ES-I3 (cell line): ENCODE measurements around the gene CEACAM3.
"Not testable (repeated sequence)": the region's sequence is repeated elsewhere in the genome, so short reads cannot be mapped to it uniquely, and the experiment has no call there.

Source experiments
- H3K36me3 ChIP-seq: 2 replicates; pipeline ENCODE4 v1.6.1; 2013; ENCODE audit warnings: mild to moderate bottlenecking, low read length, control low read depth, moderate library complexity; ENCODE audit not compliant: insufficient read depth
- H3K4me1 ChIP-seq: 2 replicates; pipeline ENCODE4 v1.6.1; 2013; ENCODE audit warnings: mild to moderate bottlenecking, control low read depth, low read length; ENCODE audit not compliant: insufficient read depth
- H3K9ac ChIP-seq: 2 replicates; pipeline ENCODE4 v1.6.1; 2013; ENCODE audit warnings: low read depth, mild to moderate bottlenecking, low read length, moderate library complexity
- H3K9me3 ChIP-seq: 2 replicates; pipeline ENCODE4 v1.6.1; 2013; ENCODE audit warnings: mild to moderate bottlenecking, low read length, moderate library complexity; ENCODE audit not compliant: control insufficient read depth, insufficient read depth

Gene CEACAM3

DNA sequence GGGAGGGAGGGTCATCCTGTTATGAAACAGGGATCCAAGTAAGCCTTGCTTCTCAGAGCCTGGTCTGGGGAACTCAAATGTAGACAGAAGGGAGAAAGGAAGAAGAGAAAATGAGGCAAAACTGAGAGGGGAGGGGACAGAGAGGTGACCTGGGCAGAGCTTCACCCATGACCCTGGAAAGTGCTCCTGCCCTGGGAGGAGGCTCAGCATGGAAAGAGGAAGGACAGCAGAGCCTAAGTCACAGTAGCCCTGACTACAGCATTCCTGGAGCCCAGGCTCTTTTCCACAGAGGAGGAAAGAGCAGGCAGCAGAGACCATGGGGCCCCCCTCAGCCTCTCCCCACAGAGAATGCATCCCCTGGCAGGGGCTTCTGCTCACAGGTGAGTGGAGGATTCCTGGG is at the start of gene CEACAM3:
CEACAM3 (plus strand) TSS at position 226 of the 400 bp plus-strand sequence; CDS start at position 317, 91 bp downstream.
- Histone ChIP-seq H3K4me1 (no peaks in the 10 kb centered on the region), H3K9ac (no peak within 1 kb of the TSS), H3K9me3 (no peaks in the 10 kb centered on the region; the same call in 1 of the 2 replicates), H3K36me3 (no peaks in the 10 kb centered on the region)

DNA sequence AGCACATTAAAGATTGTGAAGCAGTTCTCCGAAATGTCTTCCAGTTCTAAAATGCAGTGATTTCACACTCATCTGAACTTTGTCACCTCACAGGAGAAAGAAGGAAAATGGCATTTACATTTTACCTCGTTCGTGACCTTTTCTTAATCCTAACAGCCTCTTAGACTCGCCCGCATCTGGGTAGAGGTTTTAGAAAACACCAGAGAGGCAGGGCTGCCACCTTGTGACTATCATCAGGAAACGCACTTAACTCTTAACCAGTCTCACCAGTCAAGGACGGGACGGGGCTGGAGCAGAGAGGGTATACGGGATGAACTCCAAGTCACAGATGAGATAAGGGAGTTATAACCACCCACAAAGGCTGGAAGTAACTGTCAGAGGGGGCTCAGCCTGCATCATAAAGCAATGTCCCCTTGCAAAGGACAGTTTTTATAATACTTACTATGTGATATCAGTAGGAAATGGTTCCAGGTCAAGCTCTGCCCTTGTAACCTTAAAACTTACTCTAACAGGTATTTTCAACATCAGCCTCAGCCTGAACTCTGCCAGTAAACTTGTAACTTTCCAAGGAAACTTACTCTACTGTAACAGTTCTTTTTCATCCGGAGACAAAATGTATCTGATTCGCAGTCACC is 49.7 kb upstream of the CEACAM3 start:
- Histone ChIP-seq H3K9ac (no peak overlapping the region), H3K4me1 (no peaks in the 10 kb centered on the region)

DNA sequence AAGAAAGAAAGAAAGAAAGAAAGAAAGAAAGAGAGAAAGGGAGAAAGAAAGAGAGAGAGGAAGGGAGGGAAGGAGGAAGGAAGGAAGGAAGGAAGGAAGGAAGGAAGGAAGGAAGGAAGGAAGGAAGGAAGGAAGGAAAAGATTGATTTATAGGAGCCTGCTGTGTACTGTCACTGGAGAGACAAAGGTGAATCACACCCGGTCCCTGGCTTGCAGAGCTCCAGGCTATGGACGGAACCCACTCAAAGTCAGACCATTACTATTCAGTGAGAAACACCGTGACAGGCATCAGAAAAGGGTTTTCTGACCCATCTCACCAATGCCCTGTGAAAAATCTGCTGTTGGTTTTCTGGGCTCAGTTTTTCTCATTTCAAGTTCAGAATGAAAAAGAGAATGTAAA is 48.4 kb upstream of the CEACAM3 start:
- no peaks in the 10 kb centered on the region for H3K4me1 ChIP-seq
- H3K9ac ChIP-seq, result no peak overlapping the region
- H3K9me3 ChIP-seq, result no peaks in the 10 kb centered on the region

More for the DNA sequence above, 49.7 kb upstream of the CEACAM3 start:
- H3K9me3 ChIP-seq, result no peaks in the 10 kb centered on the region
- no peaks in the 10 kb centered on the region for H3K36me3 ChIP-seq

DNA sequence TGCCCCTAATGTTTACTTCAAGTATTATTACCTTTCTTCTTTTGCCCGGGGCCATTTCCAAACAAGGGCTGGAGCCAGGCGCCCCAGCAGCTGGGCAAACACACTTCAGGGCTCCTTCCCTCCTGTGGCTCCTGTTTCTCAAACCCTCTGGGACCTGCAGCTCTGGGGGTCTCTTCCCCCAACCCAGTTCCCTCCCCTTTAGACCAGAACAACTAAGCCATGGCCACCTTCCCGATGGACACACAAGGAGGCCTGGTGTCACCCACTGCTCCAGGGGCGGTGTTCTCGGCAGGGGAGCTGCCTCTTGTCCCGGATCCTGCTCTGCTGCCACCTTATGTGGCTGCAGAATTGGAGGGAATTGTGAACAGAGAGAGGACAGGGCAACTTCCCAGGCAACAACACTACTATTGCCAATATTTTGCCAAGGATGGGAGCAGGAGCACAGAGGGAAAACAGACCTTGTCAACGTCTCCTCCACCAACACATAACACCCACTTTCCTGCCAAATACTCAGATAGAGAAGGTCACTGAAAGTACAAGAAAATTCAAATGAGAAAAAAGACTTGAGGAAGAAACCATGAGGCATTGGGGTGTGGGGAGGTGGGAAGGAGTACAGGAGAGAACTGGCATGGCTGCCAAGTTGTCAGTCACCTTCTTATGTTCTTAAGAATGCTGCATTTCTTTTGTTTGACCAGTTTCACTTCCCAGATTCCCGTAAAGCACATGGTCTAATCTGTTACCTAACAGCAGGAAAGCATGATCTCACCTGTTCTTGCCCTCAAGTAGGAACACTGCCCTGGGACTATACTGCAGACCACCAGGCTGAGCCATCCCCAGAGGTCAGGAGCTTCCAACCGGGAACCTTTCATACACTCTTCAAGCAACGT is 45.9 kb upstream of the CEACAM3 start:
- H3K36me3 ChIP-seq, H3K9me3 ChIP-seq, H3K4me1 ChIP-seq, H3K9ac ChIP-seq: not testable (repeated sequence)

More for the DNA sequence above, 48.4 kb upstream of the CEACAM3 start:
- H3K36me3 ChIP-seq, result no peaks in the 10 kb centered on the region

DNA sequence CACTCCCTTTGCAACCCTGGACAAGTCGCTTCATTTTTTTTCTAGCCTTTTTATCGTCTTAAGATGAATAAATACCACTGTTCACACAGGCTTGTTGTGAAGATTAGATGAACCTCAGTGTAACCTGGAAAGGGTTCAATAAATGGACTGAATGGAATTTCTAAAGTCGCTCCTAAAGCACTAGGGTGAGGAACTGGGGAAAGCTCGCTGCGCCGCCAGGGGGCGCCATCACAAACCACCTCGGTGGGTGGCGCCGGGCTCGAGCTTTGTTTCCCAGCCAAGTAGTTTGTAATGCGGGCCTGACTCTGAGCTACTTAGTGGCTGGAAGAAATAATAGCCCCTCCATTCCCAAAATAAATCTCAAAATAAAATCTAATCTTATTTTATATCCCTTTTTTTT is 43.2 kb upstream of the CEACAM3 start:
- no peaks in the 10 kb centered on the region for H3K9me3 ChIP-seq
- H3K9ac ChIP-seq, result no peak overlapping the region

DNA sequence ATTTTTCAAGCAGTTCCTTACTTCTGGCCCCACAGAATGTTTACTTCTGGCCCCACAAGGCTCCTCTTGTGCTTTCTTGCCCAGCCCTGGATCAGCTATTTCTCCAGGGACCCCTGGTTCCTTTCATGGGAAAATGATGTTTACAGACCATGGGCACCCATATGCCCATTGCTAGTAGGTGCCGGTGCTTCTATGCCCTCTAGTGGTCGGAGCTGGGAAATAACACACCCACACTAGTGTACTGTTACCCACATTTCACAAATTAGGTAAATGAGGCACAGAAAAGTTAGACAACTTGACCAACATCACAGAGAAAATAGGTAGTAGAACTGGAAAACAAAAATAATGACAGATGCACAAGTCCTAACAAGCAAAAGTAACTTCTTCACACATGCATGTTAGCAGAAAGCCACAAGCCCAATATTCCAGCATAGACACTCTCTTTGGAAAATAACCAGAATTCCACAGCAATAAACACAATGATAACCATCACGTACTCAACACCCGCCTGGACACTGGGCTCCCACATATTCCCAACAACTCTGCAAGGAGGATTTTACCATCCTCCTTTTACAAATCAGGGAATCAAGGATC is 42.4 kb upstream of the CEACAM3 start:
- H3K4me1 ChIP-seq, result no peaks in the 10 kb centered on the region
- no peak overlapping the region for H3K9ac ChIP-seq
- H3K36me3 ChIP-seq, result no peaks in the 10 kb centered on the region
- H3K9me3 ChIP-seq, result no peaks in the 10 kb centered on the region

More for the DNA sequence above, 43.2 kb upstream of the CEACAM3 start:
- Histone ChIP-seq H3K4me1 (no peaks in the 10 kb centered on the region), H3K36me3 (no peaks in the 10 kb centered on the region)

DNA sequence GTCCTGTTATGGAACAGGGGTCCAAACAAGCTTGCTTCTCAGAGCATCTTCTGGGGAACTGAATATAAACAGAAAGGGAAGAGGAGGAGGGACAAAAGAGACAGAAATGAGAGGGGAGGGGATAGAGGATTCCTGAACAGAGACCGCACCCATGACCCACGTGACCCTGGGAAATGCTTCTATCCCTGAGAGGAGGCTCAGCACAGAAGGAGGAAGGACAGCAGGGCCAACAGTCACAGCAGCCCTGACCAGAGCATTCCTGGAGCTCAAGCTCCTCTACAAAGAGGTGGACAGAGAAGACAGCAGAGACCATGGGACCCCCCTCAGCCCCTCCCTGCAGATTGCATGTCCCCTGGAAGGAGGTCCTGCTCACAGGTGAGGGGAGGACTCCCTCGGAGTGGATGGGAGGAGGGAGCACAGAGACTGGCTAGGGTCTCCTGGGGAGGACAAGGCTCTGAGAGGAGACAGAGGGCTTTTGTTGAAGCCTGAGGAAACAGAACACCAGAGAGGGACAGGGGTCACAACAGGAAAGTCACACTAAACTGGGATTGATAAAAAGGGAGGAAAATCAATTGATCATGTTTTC is 41.0 kb upstream of the CEACAM3 start, which contains the start of gene CEACAM6:
CEACAM6 (plus strand) TSS at position 203 of the 586 bp plus-strand sequence; CDS start at position 312, 109 bp downstream.
- H3K36me3 ChIP-seq, result no peaks in the 10 kb centered on the region
- H3K9me3 ChIP-seq, result no peaks in the 10 kb centered on the region
- no peak within 1 kb of the TSS for H3K9ac ChIP-seq
- no peaks in the 10 kb centered on the region for H3K4me1 ChIP-seq

DNA sequence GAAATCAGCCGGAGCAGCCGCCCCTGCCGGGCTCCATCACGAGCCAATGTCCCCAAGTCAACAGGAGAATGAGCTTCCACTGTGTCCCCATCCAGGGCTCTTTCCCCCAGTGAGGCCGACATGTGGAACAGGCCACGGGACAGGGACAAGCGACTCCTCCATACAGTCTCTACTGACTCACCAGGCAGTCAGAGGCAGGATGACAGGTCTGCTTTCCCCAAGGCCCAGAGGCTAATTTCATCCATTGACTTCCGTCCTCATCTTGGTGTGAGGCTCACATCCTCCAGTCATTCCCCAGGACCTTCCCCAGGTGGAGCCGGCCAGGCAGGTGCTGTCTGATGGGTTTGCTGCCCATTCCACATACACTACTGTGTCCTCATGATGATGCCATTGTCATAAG is 37.5 kb upstream of the CEACAM3 start:
- H3K9ac ChIP-seq, result no peak overlapping the region
- H3K4me1 ChIP-seq, result no peaks in the 10 kb centered on the region
- no peaks in the 10 kb centered on the region for H3K9me3 ChIP-seq
- H3K36me3 ChIP-seq, result no peaks in the 10 kb centered on the region

DNA sequence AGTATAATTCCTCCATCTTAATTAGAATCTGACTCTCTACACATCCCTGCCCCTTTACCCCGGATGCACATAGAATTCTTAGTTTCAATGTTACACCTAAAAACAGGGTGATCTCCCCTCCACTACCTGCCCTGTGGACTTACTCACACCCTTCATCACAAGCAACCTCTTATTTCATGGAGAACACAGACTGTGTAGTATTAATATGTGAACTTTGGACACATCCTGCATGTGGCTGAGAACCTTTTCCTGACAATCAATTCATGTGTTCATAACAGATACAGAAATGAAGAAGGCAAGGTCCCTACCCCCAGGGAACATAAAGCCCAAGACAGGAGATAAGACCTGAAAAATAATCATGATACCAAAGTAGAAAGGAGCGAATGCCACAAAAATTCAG is 29.3 kb upstream of the CEACAM3 start:
- Histone ChIP-seq H3K4me1 (no peaks in the 10 kb centered on the region), H3K9ac (no peak overlapping the region), H3K9me3 (no peaks in the 10 kb centered on the region), H3K36me3 (no peaks in the 10 kb centered on the region)

DNA sequence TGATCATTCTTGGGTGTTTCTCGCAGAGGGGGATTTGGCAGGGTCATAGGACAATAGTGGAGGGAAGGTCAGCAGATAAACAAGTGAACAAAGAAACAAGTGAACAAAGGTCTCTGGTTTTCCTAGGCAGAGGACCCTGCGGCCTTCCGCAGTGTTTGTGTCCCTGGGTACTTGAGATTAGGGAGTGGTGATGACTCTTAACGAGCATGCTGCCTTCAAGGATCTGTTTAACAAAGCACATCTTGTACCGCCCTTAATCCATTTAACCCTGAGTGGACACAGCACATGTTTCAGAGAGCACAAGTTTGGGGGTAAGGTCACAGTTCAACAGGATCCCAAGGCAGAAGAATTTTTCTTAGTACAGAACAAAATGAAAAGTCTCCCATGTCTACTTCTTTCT is 28.3 kb upstream of the CEACAM3 start:
- not testable (repeated sequence) for H3K4me1 ChIP-seq, H3K9ac ChIP-seq, H3K9me3 ChIP-seq, H3K36me3 ChIP-seq

DNA sequence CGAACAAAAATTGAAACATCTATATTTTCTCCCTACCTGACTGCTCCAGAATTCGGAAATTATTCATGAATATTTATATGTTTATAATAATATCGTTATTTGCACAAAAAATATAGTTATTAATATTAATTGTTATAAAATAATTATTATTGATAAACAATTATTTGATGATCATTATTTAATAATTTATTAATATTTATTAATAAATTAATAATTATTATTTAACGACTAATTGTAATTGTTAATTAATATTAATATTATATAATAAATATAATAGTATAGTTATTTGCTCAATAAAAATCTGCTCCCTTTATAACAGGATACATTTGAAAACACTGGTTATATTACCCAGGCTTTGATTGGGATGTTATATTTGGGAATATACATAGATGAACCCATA is 26.8 kb upstream of the CEACAM3 start:
- H3K9ac ChIP-seq, result no peak overlapping the region
- H3K36me3 ChIP-seq, result no peaks in the 10 kb centered on the region
- H3K9me3 ChIP-seq, result no peaks in the 10 kb centered on the region
- H3K4me1 ChIP-seq, result no peaks in the 10 kb centered on the region

DNA sequence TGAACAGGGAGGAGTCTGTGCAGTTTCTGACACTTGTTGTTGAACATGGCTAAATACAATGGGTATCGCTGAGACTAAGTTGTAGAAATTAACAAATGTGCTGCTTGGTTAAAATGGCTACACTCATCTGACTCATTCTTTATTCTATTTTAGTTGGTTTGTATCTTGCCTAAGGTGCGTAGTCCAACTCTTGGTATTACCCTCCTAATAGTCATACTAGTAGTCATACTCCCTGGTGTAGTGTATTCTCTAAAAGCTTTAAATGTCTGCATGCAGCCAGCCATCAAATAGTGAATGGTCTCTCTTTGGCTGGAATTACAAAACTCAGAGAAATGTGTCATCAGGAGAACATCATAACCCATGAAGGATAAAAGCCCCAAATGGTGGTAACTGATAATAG is 25.0 kb upstream of the CEACAM3 start:
- no peaks in the 10 kb centered on the region for H3K4me1 ChIP-seq
- H3K36me3 ChIP-seq, result no peaks in the 10 kb centered on the region
- no peak overlapping the region for H3K9ac ChIP-seq
- H3K9me3 ChIP-seq, result no peaks in the 10 kb centered on the region

DNA sequence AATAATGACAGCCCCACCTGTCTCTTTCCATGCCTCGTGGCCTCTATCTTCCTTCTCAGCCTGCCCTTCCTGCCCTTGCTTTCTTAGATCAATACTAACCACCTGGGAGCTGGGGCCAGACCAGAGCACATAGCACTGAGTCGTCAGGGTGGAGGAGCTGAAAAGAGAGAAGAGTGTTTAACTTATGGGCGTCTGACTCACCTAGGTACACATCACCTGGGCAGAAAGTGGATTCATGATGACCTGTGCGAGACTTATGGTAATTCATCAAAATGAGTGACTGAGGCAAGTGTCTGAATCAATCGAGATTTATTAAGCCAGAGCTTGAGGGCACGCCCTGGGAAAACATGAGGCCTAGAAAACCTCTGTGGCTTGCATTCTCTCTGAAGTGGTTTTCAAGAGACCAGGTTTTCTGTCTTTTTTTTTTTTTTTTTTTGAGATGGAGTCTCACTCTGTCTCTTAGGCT is 21.8 kb upstream of the CEACAM3 start:
- Histone ChIP-seq H3K9ac (no peak overlapping the region), H3K4me1 (no peaks in the 10 kb centered on the region), H3K9me3 (no peaks in the 10 kb centered on the region), H3K36me3 (no peaks in the 10 kb centered on the region)

DNA sequence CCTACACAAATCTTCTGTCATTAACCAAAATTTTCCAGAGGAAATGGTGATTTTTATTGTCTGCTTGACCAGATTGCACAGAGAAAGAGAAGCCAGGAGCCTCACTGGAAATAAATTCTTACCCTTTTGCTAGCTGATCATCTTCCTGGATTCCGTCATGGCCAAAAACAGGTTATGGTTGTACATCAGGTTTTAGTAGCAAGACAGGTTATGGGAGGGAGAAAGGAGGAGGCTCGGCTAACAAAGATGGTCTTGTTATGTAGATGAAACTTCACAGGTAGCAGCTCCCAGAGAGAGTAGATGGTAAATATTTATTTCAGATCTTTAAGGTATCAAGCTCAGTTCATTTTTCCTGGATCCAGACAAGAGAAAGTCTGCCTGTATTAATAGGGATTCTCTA is 19.7 kb upstream of the CEACAM3 start:
- Histone ChIP-seq H3K9me3 (no peaks in the 10 kb centered on the region; the same call in 1 of the 2 replicates), H3K4me1 (no peaks in the 10 kb centered on the region), H3K36me3 (no peaks in the 10 kb centered on the region), H3K9ac (no peak overlapping the region)
